Ascending aorta (tissue), 2 donors: Measurements from ENCODE around the gene MSI2. TPM values are rescaled to one million over a fixed set of nuclear protein-coding genes. Genes with fewer than 3 reads are reported as not detected.

ENCODE experiments used
- DNase-seq, 2 donors: peaks; one replicate each; pipeline ENCODE4 v3.0.0-alpha.2; 2019; ENCODE audit warnings: low spot score in 2 of 2
- H3K27ac ChIP-seq, 2 donors: fragments of 200-600 bp; sonication (generic); one replicate each; pipeline ENCODE4 v1.5.1; 2016 to 2017; ENCODE audit warnings: mild to moderate bottlenecking in 1 of 2
- H3K27me3 ChIP-seq: fragments of 200-600 bp; sonication (generic); one replicate; pipeline ENCODE4 v1.5.1; 2017
- H3K36me3 ChIP-seq, 2 donors: fragments of 200-600 bp; sonication (generic); one replicate each; pipeline ENCODE4 v1.5.1; 2016
- H3K4me1 ChIP-seq, 2 donors: fragments of 200-600 bp; sonication (generic); one replicate each; pipeline ENCODE4 v1.5.1; 2016 to 2017; ENCODE audit warnings: mild to moderate bottlenecking in 1 of 2
- H3K4me3 ChIP-seq, 2 donors: fragments of 200-600 bp; sonication (generic); one replicate each; pipeline ENCODE4 v1.5.1; 2016 to 2017; ENCODE audit warnings: mild to moderate bottlenecking in 1 of 2
- H3K9me3 ChIP-seq, 2 donors: fragments of 200-600 bp; sonication (generic); one replicate each; pipeline ENCODE4 v1.5.1; 2016
- CTCF ChIP-seq, 3 experiments: fragments of 200-600 bp in 2 of 3; fragments of 450-650 bp in 1 of 3; sonication (generic) in 2 of 3; IDR thresholded peaks; one replicate each; pipeline ENCODE4 v1.5.1; 2016 to 2019; ENCODE audit warnings: antibody characterized with exemption in 3 of 3, mild to moderate bottlenecking in 1 of 3, moderate library complexity in 1 of 3
- intact Hi-C: fragments of 100-400 bp; cut with DNase I; formaldehyde crosslinking; loops from one replicate; pipeline ENCODE4 v1.15.1; 2023
- total RNA-seq: library from RNA; depleted of rRNA; stranded (reverse); fragments of >200 nt; gene quantifications from one replicate; pipeline ENCODE4 v1.1.0, GENCODE V29; 2016

The MSI2 gene
- total RNA-seq, 1 donor from 2014 or later, result 11.7 TPM

GRCh38 chr17:57536289-57536688 is 280.0 kb downstream of the MSI2 start:
- no peak overlapping the region for H3K4me3 ChIP-seq
- H3K4me1 ChIP-seq, result peaks cover 0 to 6% of the 10 kb centered on the region in 2 donors
- DNase-seq, result no peak
- H3K27me3 ChIP-seq, result no peaks in the 10 kb centered on the region
- H3K27ac ChIP-seq, result no peak overlapping the region
- H3K9me3 ChIP-seq, result no peaks in the 10 kb centered on the region
- no peak for TF ChIP-seq CTCF (IDR thresholded peaks at IDR 0.05)
- H3K36me3 ChIP-seq, result no peaks in the 10 kb centered on the region
- intact Hi-C loops, result no loop called here

GRCh38 chr17:57536789-57537523 is 280.6 kb downstream of the MSI2 start:
- Histone ChIP-seq H3K9me3 (no peaks in the 10 kb centered on the region), H3K36me3 (no peaks in the 10 kb centered on the region), H3K27ac (no peak overlapping the region), H3K4me1 (peaks cover 0 to 6% of the 10 kb centered on the region in 2 donors), H3K27me3 (no peaks in the 10 kb centered on the region), H3K4me3 (no peak overlapping the region)
- no peak for TF ChIP-seq CTCF (IDR thresholded peaks at IDR 0.05)
- intact Hi-C loops, result no loop called here
- DNase-seq, result no peak

- Histone ChIP-seq H3K36me3 (no peaks in the 10 kb centered on the region), H3K4me3 (no peak overlapping the region), H3K27me3 (no peaks in the 10 kb centered on the region), H3K4me1 (peaks cover 0 to 8% of the 10 kb centered on the region in 2 donors), H3K27ac (no peak overlapping the region), H3K9me3 (no peaks in the 10 kb centered on the region)
- no peak for DNase-seq
- no peak for TF ChIP-seq CTCF (IDR thresholded peaks at IDR 0.05)
- intact Hi-C loops, result no loop called here
These were observed 281.4 kb downstream of the MSI2 start for GRCh38 chr17:57537524-57538410.

GRCh38 chr17:57538736-57539456 is 282.6 kb downstream of the MSI2 start:
- Histone ChIP-seq H3K27ac (no peak overlapping the region), H3K9me3 (no peaks in the 10 kb centered on the region), H3K4me1 (peaks cover 0 to 8% of the 10 kb centered on the region in 2 donors), H3K4me3 (no peak overlapping the region), H3K36me3 (no peaks in the 10 kb centered on the region), H3K27me3 (no peaks in the 10 kb centered on the region)
- intact Hi-C loops, result no loop called here
- no peak for TF ChIP-seq CTCF (IDR thresholded peaks at IDR 0.05)
- DNase-seq, result no peak

GRCh38 chr17:57539529-57540301 is 283.4 kb downstream of the MSI2 start:
- no peak overlapping the region for H3K4me3 ChIP-seq
- H3K27ac ChIP-seq, result no peak overlapping the region
- H3K36me3 ChIP-seq, result no peaks in the 10 kb centered on the region
- intact Hi-C loops, result loop anchor here (5.0 kb wide), 1 partner anchor 282 kb away; the partner anchor contains the start of gene MSI2
- H3K4me1 ChIP-seq, result peaks cover 0 to 8% of the 10 kb centered on the region in 2 donors
- no peaks in the 10 kb centered on the region for H3K9me3 ChIP-seq
- no peak for DNase-seq
- H3K27me3 ChIP-seq, result no peaks in the 10 kb centered on the region
- no peak for TF ChIP-seq CTCF (IDR thresholded peaks at IDR 0.05)
